Neuronal stem cell (in vitro differentiated cells): Measurements from ENCODE around the gene ZNF784.
A peak's percentile ranks its signal among the peaks of the same experiment; 100 is the strongest.

Experiments
- DNase-seq: peaks from one replicate; pipeline ENCODE4 v3.0.0-alpha.2; 2013; ENCODE audit warnings: low spot score
- H2AFZ ChIP-seq: one replicate; pipeline ENCODE4 v1.6.1; 2013; ENCODE audit warnings: mild to moderate bottlenecking, low read length, inconsistent platforms
- H2AK5ac ChIP-seq: 2 replicates; pipeline ENCODE4 v1.6.1; 2013; ENCODE audit warnings: low read depth, mild to moderate bottlenecking, inconsistent platforms, low read length, moderate library complexity, mixed read lengths
- H2BK120ac ChIP-seq: 2 replicates; pipeline ENCODE4 v1.6.1; 2013; ENCODE audit warnings: low read depth, mild to moderate bottlenecking, inconsistent platforms, low read length, moderate library complexity, mixed read lengths
- H2BK12ac ChIP-seq: one replicate; pipeline ENCODE4 v1.6.1; 2013; ENCODE audit warnings: low read length, inconsistent platforms
- H2BK15ac ChIP-seq: 2 replicates; pipeline ENCODE4 v1.6.1; 2013; ENCODE audit warnings: mild to moderate bottlenecking, low read length, inconsistent platforms, mixed read lengths
- H2BK5ac ChIP-seq: one replicate; pipeline ENCODE4 v1.6.1; 2013; ENCODE audit warnings: inconsistent platforms, mild to moderate bottlenecking, low read length, moderate library complexity
- H3K14ac ChIP-seq: one replicate; pipeline ENCODE4 v1.6.1; 2013; ENCODE audit warnings: low read length, inconsistent platforms
- H3K18ac ChIP-seq: 2 replicates; pipeline ENCODE4 v1.6.1; 2013; ENCODE audit warnings: low read length, inconsistent platforms
- H3K23ac ChIP-seq: 2 replicates; pipeline ENCODE4 v1.6.1; 2013; ENCODE audit warnings: low read depth, mild to moderate bottlenecking, mixed read lengths, low read length, inconsistent platforms; ENCODE audit not compliant: poor library complexity
- H3K27ac ChIP-seq: replicated peaks from 3 replicates; pipeline ENCODE4 v1.5.1; 2013; ENCODE audit warnings: low read length, inconsistent platforms
- H3K27me3 ChIP-seq, 3 experiments: 2 replicates each; pipeline ENCODE4 v1.6.1; 2013; ENCODE audit warnings: low read length in 3 of 3, mild to moderate bottlenecking in 2 of 3, inconsistent platforms in 1 of 3, low read depth in 1 of 3, mixed read lengths in 1 of 3, moderate library complexity in 1 of 3; ENCODE audit not compliant: control insufficient read depth in 3 of 3, insufficient read depth in 3 of 3
- H3K36me3 ChIP-seq, 2 donors: replicated peaks in 1 of 2; 2 replicates each; pipeline ENCODE4 v1.6.1; 2013; ENCODE audit warnings: low read length in 2 of 2; ENCODE audit not compliant: control insufficient read depth in 2 of 2, insufficient read depth in 2 of 2
- H3K4ac ChIP-seq: 2 replicates; pipeline ENCODE4 v1.6.1; 2013; ENCODE audit warnings: inconsistent platforms, mild to moderate bottlenecking, low read length, moderate library complexity
- H3K4me1 ChIP-seq, 2 donors: 1 replicate in 1 of 2; 2 replicates in 1 of 2; pipeline ENCODE4 v1.6.1; 2013; ENCODE audit warnings: low read length in 2 of 2, low read depth in 1 of 2; ENCODE audit not compliant: control insufficient read depth in 2 of 2, insufficient read depth in 1 of 2
- H3K4me2 ChIP-seq: one replicate; pipeline ENCODE4 v1.6.1; 2013; ENCODE audit warnings: mild to moderate bottlenecking, low read length, inconsistent platforms; ENCODE audit not compliant: insufficient read depth, poor library complexity, severe bottlenecking
- H3K4me3 ChIP-seq, 2 donors: 2 replicates each; pipeline ENCODE4 v1.5.1; 2013; ENCODE audit warnings: low read length in 2 of 2, mild to moderate bottlenecking in 2 of 2, inconsistent platforms in 1 of 2, moderate library complexity in 1 of 2
- H3K79me1 ChIP-seq: one replicate; pipeline ENCODE4 v1.6.1; 2013; ENCODE audit warnings: low read depth, mild to moderate bottlenecking, inconsistent platforms, low read length, moderate library complexity
- H3K9ac ChIP-seq: one replicate; pipeline ENCODE4 v1.6.1; 2013; ENCODE audit warnings: mild to moderate bottlenecking, low read depth, low read length, inconsistent platforms; ENCODE audit not compliant: poor library complexity
- H3K9me3 ChIP-seq, 2 donors: replicated peaks in 1 of 2; 2 replicates each; pipeline versions ENCODE3 to v1.6.1; 2013; ENCODE audit warnings: low read length in 2 of 2, mild to moderate bottlenecking in 2 of 2, inconsistent platforms in 1 of 2, low read depth in 1 of 2, mixed read lengths in 1 of 2, moderate library complexity in 1 of 2; ENCODE audit not compliant: control insufficient read depth in 2 of 2, insufficient read depth in 1 of 2
- H4K8ac ChIP-seq: one replicate; pipeline ENCODE4 v1.6.1; 2013; ENCODE audit warnings: low read depth, mild to moderate bottlenecking, inconsistent platforms, low read length, moderate library complexity
- H4K91ac ChIP-seq: one replicate; pipeline ENCODE4 v1.6.1; 2013; ENCODE audit warnings: low read length, low read depth, mild to moderate bottlenecking, inconsistent platforms; ENCODE audit not compliant: poor library complexity
- WGBS, 2 donors: extraction: QIAGEN DNeasy Blood & Tissue Kit; methylation state at CpG; one replicate each; pipeline ENCODE4 v1.1.7; 2013; ENCODE audit warnings: missing lambda C conversion rate in 2 of 2, mixed read lengths in 1 of 2; ENCODE audit not compliant: insufficient read length in 2 of 2, insufficient replicate concordance in 1 of 2; ENCODE audit errors: extremely low coverage in 2 of 2; 5-methylcytosine and 5-hydroxymethylcytosine counted together

ZNF784 gene

GRCh38 chr19:55636723-55637122, 12.4 kb upstream of the ZNF784 start:
- Histone ChIP-seq H4K8ac (no peak overlapping the region), H2BK5ac (no peak overlapping the region), H3K4ac (no peak overlapping the region), H3K18ac (no peak overlapping the region), H3K27ac (no peak overlapping the region), H3K23ac (peak overlapping the region; percentile 50), H2BK120ac (no peak overlapping the region), H3K4me3 (peak overlapping the region in 1 of 2 donors; percentile 92), H3K9me3 (no peaks in the 10 kb centered on the region), H2BK15ac (no peak overlapping the region), H3K9ac (no peak overlapping the region), H3K36me3 (peaks cover 0 to 7% of the 10 kb centered on the region in 2 donors), H3K4me2 (no peak overlapping the region), H3K79me1 (peaks cover 26% of the 10 kb centered on the region), H2AK5ac (no peak overlapping the region), H3K4me1 (peaks cover 17 to 18% of the 10 kb centered on the region in 2 donors), H3K27me3 (no peaks in the 10 kb centered on the region), H2BK12ac (no peak overlapping the region), H3K14ac (no peak overlapping the region), H4K91ac (no peak overlapping the region), H2AFZ (no peak overlapping the region)
- WGBS, 2 donors = no CpG with 5 or more reads among the region's 4 CpGs
- no peak for DNase-seq

GRCh38 chr19:55635856-55636440, 11.6 kb upstream of the ZNF784 start:
- Histone ChIP-seq H3K27ac (no peak overlapping the region), H3K18ac (no peak overlapping the region), H3K4ac (no peak overlapping the region), H3K23ac (no peak overlapping the region), H3K79me1 (peaks cover 26% of the 10 kb centered on the region), H2AFZ (no peak overlapping the region), H2BK15ac (no peak overlapping the region), H2BK12ac (no peak overlapping the region), H3K14ac (no peak overlapping the region), H2BK120ac (no peak overlapping the region), H3K4me2 (peak overlapping the region; percentile 85), H4K8ac (no peak overlapping the region), H4K91ac (no peak overlapping the region), H3K27me3 (no peaks in the 10 kb centered on the region), H3K36me3 (peaks cover 0 to 7% of the 10 kb centered on the region in 2 donors), H3K9ac (no peak overlapping the region), H3K9me3 (no peaks in the 10 kb centered on the region), H2AK5ac (no peak overlapping the region), H3K4me3 (peak overlapping the region; percentile 88 to 92), H2BK5ac (no peak overlapping the region), H3K4me1 (peaks cover 15 to 18% of the 10 kb centered on the region in 2 donors)
- no peak for DNase-seq
- no CpG with 5 or more reads among the region's 7 CpGs for WGBS, 2 donors

GRCh38 chr19:55635334-55635717, 11.0 kb upstream of the ZNF784 start:
- Histone ChIP-seq H3K36me3 (peaks cover 0 to 7% of the 10 kb centered on the region in 2 donors), H3K4ac (peak overlapping the region; percentile 97), H2AK5ac (peak overlapping the region; percentile 97), H2BK12ac (no peak overlapping the region), H2BK5ac (peak overlapping the region; percentile 95), H2BK15ac (peak overlapping the region; percentile 20), H4K91ac (peak overlapping the region; percentile 40), H3K23ac (peak overlapping the region; percentile 15), H3K18ac (peak overlapping the region; percentile 88), H3K14ac (no peak overlapping the region), H2BK120ac (no peak overlapping the region), H3K4me3 (peak overlapping the region; percentile 88 to 92), H3K79me1 (peaks cover 26% of the 10 kb centered on the region), H3K9ac (peak overlapping the region; percentile 96), H3K27me3 (no peaks in the 10 kb centered on the region), H3K4me2 (peak overlapping the region; percentile 85), H3K27ac (peak overlapping the region; percentile 26), H2AFZ (peak overlapping the region; percentile 80), H4K8ac (no peak overlapping the region), H3K4me1 (peaks cover 13 to 16% of the 10 kb centered on the region in 2 donors), H3K9me3 (no peaks in the 10 kb centered on the region)
- no CpG with 5 or more reads among the region's 9 CpGs for WGBS, 2 donors
- DNase-seq = no peak

- Histone ChIP-seq H3K9ac (no peak overlapping the region), H2AK5ac (no peak overlapping the region), H3K14ac (no peak overlapping the region), H4K8ac (no peak overlapping the region), H2BK120ac (no peak overlapping the region), H3K4me1 (peaks cover 9 to 11% of the 10 kb centered on the region in 2 donors), H2BK5ac (no peak overlapping the region), H3K9me3 (no peaks in the 10 kb centered on the region), H3K4ac (no peak overlapping the region), H3K27me3 (no peaks in the 10 kb centered on the region), H2BK12ac (no peak overlapping the region), H2BK15ac (no peak overlapping the region), H4K91ac (no peak overlapping the region), H3K4me2 (no peak overlapping the region), H3K27ac (no peak overlapping the region), H3K79me1 (peaks cover 20% of the 10 kb centered on the region), H3K4me3 (peak overlapping the region in 1 of 2 donors; percentile 92), H2AFZ (peak overlapping the region; percentile 80), H3K23ac (no peak overlapping the region), H3K18ac (no peak overlapping the region), H3K36me3 (peaks cover 0 to 7% of the 10 kb centered on the region in 2 donors)
- DNase-seq = no peak
- WGBS, 2 donors = no CpG with 5 or more reads among the region's 8 CpGs
Observed at GRCh38 chr19:55633861-55634260, 9.5 kb upstream of the ZNF784 start.
